Thoracic aorta (tissue), 2 donors: ENCODE measurements around the gene TPST1. TPM values are rescaled to one million over a fixed set of nuclear protein-coding genes. Genes with fewer than 3 reads are reported as not detected.

Experiments
- ATAC-seq: fragments of 150-250 bp; one replicate; pipeline ENCODE4 v1.8.0; 2017; ENCODE audit warnings: low read depth; ENCODE audit not compliant: insufficient number of reproducible peaks, low FRiP score
- DNase-seq: peaks from one replicate; pipeline ENCODE4 v3.0.0-alpha.2; 2020; ENCODE audit warnings: low spot score
- H3K27ac ChIP-seq, 2 donors: fragments of 200-600 bp; sonication (generic); 1 replicate in 1 of 2; 2 replicates in 1 of 2; pipeline ENCODE4 v1.5.1; 2016; ENCODE audit warnings: mild to moderate bottlenecking in 2 of 2, moderate library complexity in 2 of 2
- H3K27me3 ChIP-seq: fragments of 200-600 bp; sonication (generic); replicated peaks from 2 replicates; pipeline ENCODE4 v1.6.0; 2016; ENCODE audit warnings: mild to moderate bottlenecking; ENCODE audit not compliant: insufficient read depth
- H3K36me3 ChIP-seq: fragments of 200-600 bp; sonication (generic); one replicate; pipeline ENCODE4 v1.5.1; 2016
- H3K4me1 ChIP-seq, 2 donors: fragments of 200-600 bp; sonication (generic); 1 replicate in 1 of 2; 2 replicates in 1 of 2; pipeline versions ENCODE4 v1.5.1 to v1.6.0; 2016; ENCODE audit warnings: low read depth in 2 of 2, mild to moderate bottlenecking in 1 of 2; ENCODE audit not compliant: control insufficient read depth in 1 of 2
- H3K4me3 ChIP-seq: fragments of 200-600 bp; sonication (generic); 2 replicates; pipeline ENCODE4 v1.5.1; 2016; ENCODE audit warnings: mild to moderate bottlenecking
- H3K9me3 ChIP-seq: fragments of 200-600 bp; sonication (generic); 2 replicates; pipeline ENCODE4 v1.5.1; 2016
- CTCF ChIP-seq: fragments of 200-600 bp; sonication (generic); IDR thresholded peaks from one replicate; pipeline ENCODE4 v1.5.1; 2019; ENCODE audit warnings: antibody characterized with exemption
- total RNA-seq, 2 donors: library from RNA; depleted of rRNA; stranded (reverse); fragments of >200 nt; gene quantifications; one replicate each; pipeline versions ENCODE4 v1.1.0 to v1.2.3, GENCODE V29; 2016

Gene TPST1
- total RNA-seq, 2 donors from 2014 or later, result 18.1 to 25.4 TPM

- no peak for ATAC-seq
- DNase-seq, result no peak
- Histone ChIP-seq H3K36me3 (no peaks in the 10 kb centered on the region), H3K9me3 (peaks cover 11% of the 10 kb centered on the region), H3K27me3 (no peaks in the 10 kb centered on the region), H3K4me3 (no peak overlapping the region), H3K4me1 (no peaks in the 10 kb centered on the region), H3K27ac (no peak overlapping the region)
- TF ChIP-seq CTCF, result no peak
These were observed 92.4 kb downstream of the TPST1 start for GRCh38 chr7:66297579-66297978.

DNA sequence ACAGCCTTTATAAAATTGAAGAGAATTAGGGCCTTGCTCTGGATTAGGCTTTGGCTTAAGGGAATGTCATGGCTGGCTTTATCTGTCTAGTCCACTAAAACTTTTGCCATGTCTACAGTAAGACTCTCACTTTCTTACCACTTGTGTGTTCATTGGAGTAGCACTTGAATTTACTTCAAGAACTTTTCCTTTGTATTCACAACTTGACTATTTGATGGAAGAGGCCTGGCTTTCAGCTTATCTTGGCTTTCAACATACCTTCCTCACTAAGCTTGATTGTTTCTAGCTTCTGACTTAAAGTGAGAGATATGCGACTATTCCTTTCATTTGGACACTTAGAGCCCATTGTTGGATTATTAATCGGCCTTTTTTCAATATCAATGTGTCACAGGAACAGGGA lies 96.1 kb downstream of the TPST1 start:
- Histone ChIP-seq H3K9me3 (peaks cover 11% of the 10 kb centered on the region), H3K4me3 (no peak overlapping the region), H3K4me1 (no peaks in the 10 kb centered on the region), H3K36me3 (no peaks in the 10 kb centered on the region), H3K27ac (no peak overlapping the region), H3K27me3 (no peaks in the 10 kb centered on the region)
- DNase-seq (no peak), ATAC-seq (no peak)
- no peak for TF ChIP-seq CTCF

GRCh38 chr7:66301737-66302136 lies 96.6 kb downstream of the TPST1 start:
- no peak for TF ChIP-seq CTCF
- Histone ChIP-seq H3K9me3 (peaks cover 11% of the 10 kb centered on the region), H3K4me3 (no peak overlapping the region), H3K27ac (no peak overlapping the region), H3K4me1 (no peaks in the 10 kb centered on the region), H3K36me3 (no peaks in the 10 kb centered on the region), H3K27me3 (no peaks in the 10 kb centered on the region)
- DNase-seq (no peak), ATAC-seq (no peak)

DNA sequence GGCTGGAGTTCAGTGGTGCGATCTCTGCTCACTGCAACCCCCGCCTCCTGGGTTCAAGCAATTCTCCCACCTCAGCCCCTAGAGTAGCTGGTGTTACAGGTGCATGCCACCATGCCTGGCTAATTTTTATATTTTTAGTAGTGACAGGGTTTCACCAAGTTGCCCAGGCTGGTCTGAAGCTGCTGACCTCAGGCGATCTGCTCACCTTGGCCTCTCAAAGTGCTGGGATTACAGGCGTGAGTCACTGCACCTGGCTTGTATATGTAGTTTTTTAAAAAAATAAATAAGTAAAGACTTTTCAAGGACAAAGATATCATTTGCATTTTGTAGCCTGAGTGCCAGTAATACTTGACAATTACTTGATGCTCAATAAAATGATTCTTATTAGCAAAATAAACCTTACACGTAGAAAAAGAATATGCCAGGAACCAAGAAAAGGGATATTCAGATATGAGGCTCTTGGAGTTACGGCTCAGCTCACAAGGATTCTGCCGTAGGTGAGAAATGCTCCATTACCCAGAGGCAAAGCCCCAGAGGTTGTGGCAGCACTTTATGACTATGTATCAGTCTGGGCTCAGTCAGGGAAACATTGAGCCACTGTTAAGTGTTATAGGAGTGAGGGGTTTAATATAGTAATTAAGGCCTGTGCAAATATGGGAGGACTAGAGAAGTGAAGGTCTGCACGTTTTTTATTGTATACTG lies 98.5 kb downstream of the TPST1 start:
- no peaks in the 10 kb centered on the region for H3K27me3 ChIP-seq
- no peak overlapping the region for H3K4me3 ChIP-seq
- no peaks in the 10 kb centered on the region for H3K4me1 ChIP-seq
- no peaks in the 10 kb centered on the region for H3K36me3 ChIP-seq
- H3K27ac ChIP-seq, result no peak overlapping the region
- TF ChIP-seq CTCF, result no peak
- DNase-seq (no peak), ATAC-seq (no peak)
- H3K9me3 ChIP-seq, result peaks cover 3% of the 10 kb centered on the region

GRCh38 chr7:66304536-66304935 lies 99.4 kb downstream of the TPST1 start:
- TF ChIP-seq CTCF, result no peak
- no peak overlapping the region for H3K4me3 ChIP-seq
- ATAC-seq, result no peak
- H3K9me3 ChIP-seq, result no peaks in the 10 kb centered on the region
- H3K36me3 ChIP-seq, result no peaks in the 10 kb centered on the region
- H3K27ac ChIP-seq, result no peak overlapping the region
- H3K4me1 ChIP-seq, result no peaks in the 10 kb centered on the region
- no peaks in the 10 kb centered on the region for H3K27me3 ChIP-seq
- DNase-seq, result no peak
